ENCODE measurements around the gene TRMT2A.

DNA sequence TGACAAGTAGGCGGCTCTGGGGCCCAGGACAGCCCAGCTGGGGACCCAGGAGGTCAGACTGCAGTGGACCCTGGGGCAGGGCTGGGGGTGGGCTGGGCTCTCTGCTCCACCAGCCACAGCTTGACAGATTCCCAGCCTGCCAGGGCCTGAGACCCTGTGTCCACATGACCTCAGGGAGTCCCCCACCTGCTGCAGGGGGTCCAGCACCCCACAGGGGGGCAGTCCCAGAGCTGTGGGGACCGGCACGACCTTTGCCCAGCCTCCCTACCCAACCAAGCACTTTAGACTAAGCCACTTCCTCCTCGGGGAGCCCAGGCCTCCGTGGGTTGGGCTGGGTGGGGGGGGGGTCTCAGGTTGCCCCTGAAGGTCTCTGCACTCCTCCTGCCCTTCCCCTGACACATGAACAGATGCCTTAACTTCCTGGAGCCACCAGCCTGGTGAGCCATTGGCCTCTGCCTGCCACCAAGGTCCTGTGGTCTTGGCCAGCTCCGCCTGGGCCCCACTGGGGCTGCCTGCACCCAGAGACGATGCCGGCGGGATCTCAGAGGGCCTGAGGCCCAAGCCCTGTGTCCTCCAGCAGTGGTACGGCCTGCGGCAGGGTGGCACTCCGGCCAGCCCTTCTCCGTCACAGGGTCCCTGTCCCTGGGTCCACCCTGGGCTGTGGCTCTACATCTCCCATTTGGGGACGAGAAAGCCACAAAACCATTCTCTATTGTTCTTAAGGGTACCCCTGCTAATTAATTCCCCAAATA is 30.4 kb upstream of the TRMT2A start:
- TF ChIP-seq, protein P1, sequence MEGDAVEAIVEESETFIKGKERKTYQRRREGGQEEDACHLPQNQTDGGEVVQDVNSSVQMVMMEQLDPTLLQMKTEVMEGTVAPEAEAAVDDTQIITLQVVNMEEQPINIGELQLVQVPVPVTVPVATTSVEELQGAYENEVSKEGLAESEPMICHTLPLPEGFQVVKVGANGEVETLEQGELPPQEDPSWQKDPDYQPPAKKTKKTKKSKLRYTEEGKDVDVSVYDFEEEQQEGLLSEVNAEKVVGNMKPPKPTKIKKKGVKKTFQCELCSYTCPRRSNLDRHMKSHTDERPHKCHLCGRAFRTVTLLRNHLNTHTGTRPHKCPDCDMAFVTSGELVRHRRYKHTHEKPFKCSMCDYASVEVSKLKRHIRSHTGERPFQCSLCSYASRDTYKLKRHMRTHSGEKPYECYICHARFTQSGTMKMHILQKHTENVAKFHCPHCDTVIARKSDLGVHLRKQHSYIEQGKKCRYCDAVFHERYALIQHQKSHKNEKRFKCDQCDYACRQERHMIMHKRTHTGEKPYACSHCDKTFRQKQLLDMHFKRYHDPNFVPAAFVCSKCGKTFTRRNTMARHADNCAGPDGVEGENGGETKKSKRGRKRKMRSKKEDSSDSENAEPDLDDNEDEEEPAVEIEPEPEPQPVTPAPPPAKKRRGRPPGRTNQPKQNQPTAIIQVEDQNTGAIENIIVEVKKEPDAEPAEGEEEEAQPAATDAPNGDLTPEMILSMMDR (IDR thresholded peaks at IDR 0.05; ENCODE audit: low read depth, low read length), result no peak
- TF ChIP-seq EZH2phosphoT487 (IDR thresholded peaks at IDR 0.05; ENCODE audit: low read depth), result no peak
